Mesenteric fat pad (tissue), 1 donor: ENCODE data around the gene RGP1. TPM values are rescaled to one million over a fixed set of nuclear protein-coding genes. Genes with fewer than 3 reads are reported as not detected.

Source experiments
- DNase-seq: peaks from one replicate; pipeline ENCODE4 v3.0.0-alpha.2; 2020; ENCODE audit warnings: low spot score
- total RNA-seq: library from RNA; stranded (reverse); fragmentation: NEBNext Ultra II Directional; extraction: Animal tissue kit (Norgen Biotek cat#: 25700); gene quantifications from one replicate; pipeline ENCODE4 v1.2.1, GENCODE V29; 2021
- donor health status: DM: yes; HTN: yes; CAD: no.

The RGP1 gene
- total RNA-seq, 1 donor from 2014 or later: 25.0 TPM

GRCh38 chr9:35740243-35740642, 8.8 kb upstream of the RGP1 start:
- no peak for DNase-seq

GRCh38 chr9:35741740-35742139, 7.3 kb upstream of the RGP1 start:
- no peak for DNase-seq

- no peak for DNase-seq
Observed at GRCh38 chr9:35743452-35743851, 5.6 kb upstream of the RGP1 start.

- DNase-seq: no peak
Observed at GRCh38 chr9:35743880-35744518, 5.1 kb upstream of the RGP1 start.

- DNase-seq: no peak
Observed at GRCh38 chr9:35745569-35745968, 3.5 kb upstream of the RGP1 start.

GRCh38 chr9:35746583-35746982, 2.5 kb upstream of the RGP1 start:
- DNase-seq: no peak

GRCh38 chr9:35748242-35748857, 737 bp upstream of the RGP1 start:
- no peak for DNase-seq

- no peak for DNase-seq
Observed at GRCh38 chr9:35749515-35750255, 598 bp downstream of the RGP1 start.

GRCh38 chr9:35750256-35750531, 1.1 kb downstream of the RGP1 start:
- DNase-seq: no peak

GRCh38 chr9:35753466-35753865, 4.4 kb downstream of the RGP1 start:
- DNase-seq: no peak

- DNase-seq: no peak
Observed at GRCh38 chr9:35754264-35754663, 5.2 kb downstream of the RGP1 start, which contains the start of gene MSMP. Gene MSMP (minus strand): TSS chr9:35754276. CDS start chr9:35754129, 147 bp downstream.

GRCh38 chr9:35755071-35755470, 6.0 kb downstream of the RGP1 start:
- no peak for DNase-seq

- no peak for DNase-seq
Observed at GRCh38 chr9:35756275-35757225, 7.5 kb downstream of the RGP1 start.

- no peak for DNase-seq
Observed at GRCh38 chr9:35757226-35757891, 8.3 kb downstream of the RGP1 start.

- DNase-seq: no peak
Observed at GRCh38 chr9:35757892-35758275, 8.8 kb downstream of the RGP1 start.

GRCh38 chr9:35758475-35759050, 9.5 kb downstream of the RGP1 start:
- DNase-seq: no peak

- DNase-seq: no peak
Observed at GRCh38 chr9:35759795-35760194, 10.7 kb downstream of the RGP1 start.

GRCh38 chr9:35760651-35761050, 11.6 kb downstream of the RGP1 start:
- DNase-seq: no peak

GRCh38 chr9:35763181-35763580, 14.1 kb downstream of the RGP1 start:
- DNase-seq: no peak

GRCh38 chr9:35763803-35764202, 14.7 kb downstream of the RGP1 start:
- no peak for DNase-seq

- DNase-seq: no peak
Observed at GRCh38 chr9:35766997-35767396, 17.9 kb downstream of the RGP1 start.
